SU-DHL-6 (cell line): ENCODE results near the gene MED12L.

Experiments used
- H2AFZ ChIP-seq: fragments of 200-600 bp; sonication (generic); 2 replicates; pipeline ENCODE4 v1.6.1; 2014; ENCODE audit warnings: low read depth, mild to moderate bottlenecking, moderate library complexity, mixed read lengths, antibody characterized with exemption, low read length; ENCODE audit not compliant: severe bottlenecking
- H3F3A ChIP-seq: fragments of 200-600 bp; shearing (Covaris generic); 2 replicates; pipeline ENCODE4 v1.6.0; 2016; ENCODE audit warnings: antibody characterized with exemption, mild to moderate bottlenecking; ENCODE audit not compliant: insufficient read depth
- H3K27ac ChIP-seq: fragments of 200-600 bp; sonication (generic); 2 replicates; pipeline ENCODE4 v1.5.1; 2016; ENCODE audit warnings: low read depth, mild to moderate bottlenecking, low read length, moderate library complexity, mixed read lengths
- H3K27me3 ChIP-seq: fragments of 200-600 bp; sonication (generic), shearing (Covaris generic); 2 replicates; pipeline ENCODE4 v1.6.0; 2014; ENCODE audit warnings: mild to moderate bottlenecking, low read length
- H3K36me3 ChIP-seq: fragments of 200-600 bp; sonication (generic); 2 replicates; pipeline ENCODE4 v1.6.1; 2014; ENCODE audit warnings: mild to moderate bottlenecking, low read length, mixed read lengths
- H3K4me2 ChIP-seq: fragments of 300-600, 200-600 bp; shearing (Covaris generic), sonication (generic); 2 replicates; pipeline ENCODE4 v1.6.0; 2014; ENCODE audit warnings: low read length, low read depth, mild to moderate bottlenecking; ENCODE audit not compliant: poor library complexity, severe bottlenecking
- H3K4me3 ChIP-seq: fragments of 200-600 bp; sonication (generic); 2 replicates; pipeline ENCODE4 v1.5.1; 2014; ENCODE audit warnings: antibody characterized with exemption, low read length, mild to moderate bottlenecking, mixed read lengths; ENCODE audit not compliant: insufficient read depth, poor library complexity, severe bottlenecking
- H3K79me2 ChIP-seq: fragments of 200-600 bp; sonication (generic); 2 replicates; pipeline ENCODE4 v1.6.1; 2014; ENCODE audit warnings: mild to moderate bottlenecking, low read length, moderate library complexity; ENCODE audit not compliant: insufficient read depth
- H3K9ac ChIP-seq: fragments of 200-600 bp; sonication (generic); 2 replicates; pipeline ENCODE4 v1.7.0; 2014; ENCODE audit warnings: mild to moderate bottlenecking, low read length
- H3K9me2 ChIP-seq: fragments of 200-600 bp; sonication (generic); replicated peaks from 2 replicates; pipeline ENCODE4 v1.6.1; 2014; ENCODE audit warnings: low read length; ENCODE audit not compliant: insufficient read depth
- H3K9me3 ChIP-seq: fragments of 200-600 bp; sonication (generic); 2 replicates; pipeline ENCODE4 v1.6.1; 2014; ENCODE audit warnings: low read length, mixed read lengths; ENCODE audit not compliant: insufficient read depth
- H4K20me1 ChIP-seq: fragments of 200-600 bp; sonication (generic); 2 replicates; pipeline ENCODE4 v1.6.1; 2014; ENCODE audit warnings: low read depth, mild to moderate bottlenecking, antibody characterized with exemption, low read length, moderate library complexity, mixed read lengths
- CTCF ChIP-seq: fragments of 200-600 bp; sonication (generic); IDR thresholded peaks from one replicate; pipeline ENCODE4 v1.5.1; 2017; ENCODE audit warnings: antibody characterized with exemption, mild to moderate bottlenecking, low read length, moderate library complexity; ENCODE audit not compliant: insufficient read depth, poor library complexity, severe bottlenecking
- EZH2phosphoT487 ChIP-seq: fragments of 200-600 bp; sonication (generic), shearing (Covaris generic); conservative IDR thresholded peaks from 2 replicates; pipeline ENCODE4 v1.6.1; 2018; ENCODE audit warnings: mild to moderate bottlenecking, antibody characterized with exemption, low read length, moderate library complexity, mixed read lengths

The MED12L gene

GRCh38 chr3:151197981-151198767 is 112.7 kb downstream of the MED12L start:
- no peak overlapping the region for H3K4me2 ChIP-seq
- no peak overlapping the region for H3K4me3 ChIP-seq

GRCh38 chr3:151198849-151199248 is 113.4 kb downstream of the MED12L start:
- Histone ChIP-seq H3K9ac (no peak overlapping the region), H3K4me2 (no peak overlapping the region), H4K20me1 (no peaks in the 10 kb centered on the region), H3K79me2 (no peaks in the 10 kb centered on the region), H3K4me3 (no peak overlapping the region), H3K27me3 (no peaks in the 10 kb centered on the region), H3K9me3 (no peaks in the 10 kb centered on the region), H2AFZ (no peak overlapping the region), H3K36me3 (0 out of 2 replicates have a peak, but pooled peaks cover 4% of the 10 kb centered on the region), H3K27ac (no peak overlapping the region), H3F3A (no peaks in the 10 kb centered on the region), H3K9me2 (no peaks in the 10 kb centered on the region)
- TF ChIP-seq CTCF = no peak
- no peak for TF ChIP-seq EZH2phosphoT487

More at GRCh38 chr3:151197981-151198767, 112.7 kb downstream of the MED12L start:
- Histone ChIP-seq H3K9me2 (no peaks in the 10 kb centered on the region), H3K36me3 (0 out of 2 replicates have a peak, but pooled peaks cover 8% of the 10 kb centered on the region), H2AFZ (no peak overlapping the region), H3K27me3 (no peaks in the 10 kb centered on the region), H3K27ac (no peak overlapping the region), H3K9me3 (no peaks in the 10 kb centered on the region), H3K79me2 (no peaks in the 10 kb centered on the region), H4K20me1 (no peaks in the 10 kb centered on the region), H3K9ac (no peak overlapping the region), H3F3A (no peaks in the 10 kb centered on the region)
- TF ChIP-seq EZH2phosphoT487 = no peak
- TF ChIP-seq CTCF = no peak

GRCh38 chr3:151199554-151200438 is 114.3 kb downstream of the MED12L start:
- H2AFZ ChIP-seq = no peak overlapping the region
- no peaks in the 10 kb centered on the region for H3K9me3 ChIP-seq
- TF ChIP-seq CTCF = no peak
- TF ChIP-seq EZH2phosphoT487 = no peak
- no peaks in the 10 kb centered on the region for H3K27me3 ChIP-seq
- no peak overlapping the region for H3K9ac ChIP-seq
- no peaks in the 10 kb centered on the region for H3K9me2 ChIP-seq
- 0 out of 2 replicates have a peak, but pooled peaks cover 4% of the 10 kb centered on the region for H3K36me3 ChIP-seq
- H3K4me3 ChIP-seq = no peak overlapping the region
- no peaks in the 10 kb centered on the region for H3F3A ChIP-seq
- no peaks in the 10 kb centered on the region for H3K79me2 ChIP-seq
- no peak overlapping the region for H3K27ac ChIP-seq
- H4K20me1 ChIP-seq = no peaks in the 10 kb centered on the region
- no peak overlapping the region for H3K4me2 ChIP-seq
